Epithelial cell of prostate (primary cell): ENCODE data around the gene ALPI.
A peak's percentile ranks its signal among the peaks of the same experiment; 100 is the strongest.
"Not testable (repeated sequence)": the region's sequence is repeated elsewhere in the genome, so short reads cannot be mapped to it uniquely, and the experiment has no call there.

ENCODE experiments used
- DNase-seq: peaks from one replicate; pipeline ENCODE4 v3.0.0-alpha.2; 2011; ENCODE audit warnings: low read depth, low spot score
- H3K27ac ChIP-seq: fragments of 450-650 bp; 2 replicates; pipeline ENCODE4 v1.5.1; 2017; ENCODE audit warnings: mild to moderate bottlenecking

The ALPI gene

DNA sequence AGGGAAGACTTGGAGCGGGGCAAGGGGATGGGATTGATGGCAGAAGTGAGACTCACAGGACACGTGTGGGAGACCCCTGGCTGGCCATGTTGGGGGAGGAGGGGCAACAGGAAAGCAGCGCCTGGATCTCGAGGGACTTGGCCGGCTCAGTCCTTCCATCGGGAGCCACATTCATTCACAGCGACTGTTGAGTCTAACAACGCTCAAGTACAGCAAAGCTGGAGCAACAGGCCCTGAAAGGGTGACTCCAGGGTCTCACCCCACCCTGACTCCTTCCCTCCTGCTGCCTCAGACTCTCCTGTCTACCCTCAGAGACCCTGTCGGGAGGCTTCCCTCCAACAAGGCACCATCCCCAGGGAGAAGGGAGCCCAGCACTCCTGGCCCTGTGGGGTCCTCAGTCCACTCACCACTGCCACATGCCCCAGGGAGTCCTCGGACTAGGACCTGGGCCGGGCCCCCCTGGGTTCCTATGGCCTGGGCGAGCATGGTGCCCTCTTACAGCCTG, 14.8 kb upstream of the ALPI start:
- no peak for DNase-seq
- no peak overlapping the region for H3K27ac ChIP-seq

DNA sequence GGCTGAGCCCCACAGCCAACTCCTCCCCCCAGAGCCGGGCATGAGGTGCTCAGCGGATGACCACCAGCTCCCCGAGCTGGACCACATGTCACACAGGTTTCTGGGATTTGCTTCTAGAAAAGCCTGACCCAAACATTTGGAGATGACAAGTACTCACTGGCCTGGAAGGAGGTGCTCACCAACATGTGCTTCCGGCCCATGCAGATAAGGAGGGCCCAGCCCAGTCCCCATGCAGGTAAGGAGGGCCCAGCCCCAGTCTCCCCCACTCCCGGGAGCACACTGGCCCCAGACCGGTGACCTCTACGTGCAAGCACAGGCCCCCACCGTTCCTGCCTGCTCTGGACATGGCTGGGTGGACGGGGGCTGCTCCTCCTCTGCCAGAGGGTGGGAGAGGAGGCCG, 14.0 kb upstream of the ALPI start:
- not testable (repeated sequence) for DNase-seq

DNA sequence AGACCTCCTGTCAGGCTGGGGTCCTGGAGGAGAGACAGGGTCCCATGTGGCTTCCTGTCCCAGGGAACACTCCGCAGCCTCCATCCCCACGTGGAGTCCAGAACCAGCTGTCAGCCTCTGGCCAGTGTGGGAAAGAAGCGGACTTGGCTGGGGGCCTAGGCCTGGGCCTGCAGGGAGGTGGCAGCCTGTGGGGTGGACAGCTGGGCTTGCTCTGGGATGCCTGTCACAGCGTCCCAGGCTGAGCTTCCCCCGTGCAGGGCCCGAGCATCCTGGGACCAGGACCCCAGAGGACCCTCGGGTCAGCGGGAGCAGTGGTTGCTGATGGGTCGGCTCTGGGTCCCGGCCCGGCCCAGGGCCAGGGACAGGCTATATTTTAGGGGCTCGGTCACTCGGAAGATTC, 13.5 kb upstream of the ALPI start:
- DNase-seq, H3K27ac ChIP-seq: not testable (repeated sequence)

More for the DNA sequence above, 14.0 kb upstream of the ALPI start:
- H3K27ac ChIP-seq: not testable (repeated sequence)

DNA sequence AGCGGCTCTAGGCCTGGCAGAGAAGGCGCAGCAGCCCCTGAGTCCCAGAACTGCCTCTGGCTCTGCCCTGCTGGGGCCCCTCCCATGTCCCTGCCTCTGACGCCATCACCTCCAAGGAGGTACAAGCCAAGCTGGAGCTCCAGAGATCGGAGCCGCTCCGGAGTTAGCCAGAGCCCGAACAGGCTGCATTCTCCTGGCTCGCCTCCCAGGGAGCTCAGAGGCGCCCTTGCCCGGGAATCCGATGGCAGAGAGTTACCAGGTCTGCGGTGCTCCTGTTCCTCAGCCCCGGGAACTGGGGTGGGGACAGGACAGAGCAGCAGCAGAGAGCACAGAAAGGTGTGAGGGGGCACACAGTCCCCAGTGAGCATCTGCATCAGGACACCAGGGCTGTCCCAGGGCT, 12.9 kb upstream of the ALPI start:
- H3K27ac ChIP-seq, DNase-seq: not testable (repeated sequence)

DNA sequence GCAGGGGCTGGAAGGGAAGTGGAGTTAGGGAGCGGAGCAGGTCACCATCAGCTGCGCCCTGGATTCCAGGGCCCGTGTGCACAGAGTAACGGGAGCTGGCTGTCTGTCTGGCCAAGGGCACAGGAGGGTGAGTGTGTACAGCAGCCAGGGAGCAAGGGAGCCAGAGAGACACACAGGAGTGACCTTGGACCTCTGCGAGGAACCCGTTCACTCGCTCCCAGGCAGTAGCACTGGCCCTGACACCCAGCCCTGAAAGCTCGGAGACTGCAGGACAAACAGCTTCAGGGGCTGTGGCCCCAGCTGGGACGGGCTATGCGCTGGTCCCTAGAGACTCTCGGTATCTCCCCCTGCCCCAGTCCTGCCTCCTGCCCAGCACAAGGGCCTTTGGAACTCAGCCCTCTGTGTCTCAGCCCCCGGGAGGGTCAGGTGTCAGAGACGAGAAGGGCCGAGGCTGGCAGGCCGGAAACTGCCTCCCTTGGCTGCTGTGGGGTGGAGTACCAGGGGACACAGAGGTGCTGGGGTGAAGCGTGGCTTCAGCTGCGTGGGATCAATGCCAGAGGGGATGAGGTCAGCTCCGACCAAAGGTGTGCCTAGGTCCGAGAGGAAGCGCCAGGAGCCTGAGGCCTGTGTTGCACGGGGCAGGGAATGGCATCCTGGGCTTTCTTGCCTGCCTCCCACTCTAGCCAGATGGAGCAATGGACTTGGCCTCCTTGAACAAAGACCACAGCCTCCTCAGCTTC, 12.1 kb upstream of the ALPI start:
- not testable (repeated sequence) for DNase-seq, H3K27ac ChIP-seq

DNA sequence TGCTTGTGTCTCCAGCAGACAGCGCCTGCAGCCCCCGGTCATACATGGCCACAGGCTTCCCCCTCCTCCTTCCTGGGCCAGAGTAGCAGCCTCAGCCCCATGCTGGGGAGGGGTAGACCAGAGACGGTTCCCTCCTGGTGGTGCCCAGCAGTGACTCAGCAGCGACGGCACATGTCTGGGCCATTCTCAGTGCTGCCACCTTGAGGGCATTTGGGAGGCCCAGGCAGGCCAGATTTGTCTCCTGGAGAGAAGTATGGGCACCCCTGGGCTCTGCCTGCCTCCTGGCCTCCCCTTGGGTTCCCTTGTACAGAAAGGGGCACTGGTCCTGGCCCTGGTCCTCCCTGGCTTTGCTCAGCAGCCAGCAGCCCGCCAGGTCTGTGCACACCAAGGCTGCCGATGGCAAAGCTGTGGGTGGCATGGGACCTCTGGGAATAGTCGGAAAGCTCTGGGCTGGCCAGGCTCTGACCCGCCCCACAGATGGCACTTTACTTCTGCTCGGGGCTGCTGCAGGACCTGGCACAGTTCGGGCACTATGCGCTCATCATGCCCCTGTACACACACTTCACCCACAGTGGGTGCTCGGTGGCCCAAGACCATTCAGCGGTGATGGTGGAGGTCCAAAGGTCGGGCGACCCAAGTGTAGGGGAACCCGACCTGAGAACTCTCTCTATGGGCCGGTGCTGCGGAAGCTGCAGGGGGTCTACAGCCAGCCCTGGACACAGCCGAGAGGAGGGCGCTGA, 11.4 kb upstream of the ALPI start:
- no peak overlapping the region for H3K27ac ChIP-seq
- peak; percentile 14 for DNase-seq

DNA sequence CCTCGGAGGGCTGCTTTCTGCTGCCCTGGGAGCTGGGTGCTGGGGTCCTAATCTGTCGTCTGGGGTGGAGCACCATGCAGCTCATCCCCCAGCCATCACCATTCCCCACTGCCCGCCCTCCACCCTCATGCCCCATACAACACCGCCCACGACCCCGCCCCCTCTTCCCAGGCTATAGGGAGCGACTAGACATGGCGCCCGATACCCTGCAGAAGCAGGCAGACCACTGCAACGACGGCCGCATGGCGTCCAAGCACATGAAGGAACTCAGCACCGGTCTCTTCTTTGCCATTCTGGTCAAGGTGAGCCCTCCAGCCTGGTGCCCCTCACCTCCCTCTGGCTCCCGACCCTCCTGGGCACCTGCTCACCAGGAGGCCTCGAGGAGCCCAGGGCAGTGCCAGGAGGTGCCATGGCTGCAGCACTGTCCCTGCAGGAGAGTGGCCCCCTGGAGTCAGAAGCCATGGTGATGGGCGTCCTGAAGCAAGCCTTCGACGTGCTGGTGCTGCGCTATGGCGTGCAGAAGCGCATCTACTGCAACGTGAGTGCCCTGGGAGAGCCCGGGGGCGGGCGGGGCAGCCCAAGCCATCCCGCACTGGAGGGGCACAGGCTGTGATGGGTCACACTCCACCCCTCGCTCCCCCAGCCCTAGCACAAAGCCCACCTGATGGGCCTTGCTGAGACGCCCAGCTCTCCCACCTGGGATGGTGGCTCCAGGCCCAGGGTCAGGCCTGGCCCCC, 10.6 kb upstream of the ALPI start:
- DNase-seq, H3K27ac ChIP-seq: not testable (repeated sequence)

DNA sequence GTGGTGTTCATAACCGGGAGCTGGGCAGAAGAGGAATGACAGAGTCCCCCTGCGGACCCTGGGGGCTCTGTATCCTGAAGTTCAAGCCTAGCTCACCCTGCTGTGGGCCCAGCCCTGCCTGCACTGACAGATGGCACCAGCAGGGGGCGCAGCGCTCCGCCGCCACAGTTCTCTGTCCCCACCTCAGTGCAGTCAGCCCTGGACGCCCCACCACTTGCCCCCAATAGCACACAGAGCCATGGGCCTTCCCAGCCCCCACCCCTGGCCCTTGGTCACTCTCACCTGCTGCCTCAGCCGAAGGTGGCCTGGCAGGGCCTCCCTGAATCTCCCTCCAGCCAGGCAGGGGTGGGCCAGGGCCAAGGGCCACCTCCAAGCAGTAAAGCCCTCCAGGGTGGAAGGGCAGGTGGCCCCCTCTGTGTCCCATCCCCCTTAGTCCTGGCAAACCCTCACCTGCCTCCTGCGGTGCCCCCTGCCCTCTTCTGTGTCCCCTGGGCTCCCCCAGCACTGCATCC, 9.6 kb upstream of the ALPI start:
- H3K27ac ChIP-seq, DNase-seq: not testable (repeated sequence)

DNA sequence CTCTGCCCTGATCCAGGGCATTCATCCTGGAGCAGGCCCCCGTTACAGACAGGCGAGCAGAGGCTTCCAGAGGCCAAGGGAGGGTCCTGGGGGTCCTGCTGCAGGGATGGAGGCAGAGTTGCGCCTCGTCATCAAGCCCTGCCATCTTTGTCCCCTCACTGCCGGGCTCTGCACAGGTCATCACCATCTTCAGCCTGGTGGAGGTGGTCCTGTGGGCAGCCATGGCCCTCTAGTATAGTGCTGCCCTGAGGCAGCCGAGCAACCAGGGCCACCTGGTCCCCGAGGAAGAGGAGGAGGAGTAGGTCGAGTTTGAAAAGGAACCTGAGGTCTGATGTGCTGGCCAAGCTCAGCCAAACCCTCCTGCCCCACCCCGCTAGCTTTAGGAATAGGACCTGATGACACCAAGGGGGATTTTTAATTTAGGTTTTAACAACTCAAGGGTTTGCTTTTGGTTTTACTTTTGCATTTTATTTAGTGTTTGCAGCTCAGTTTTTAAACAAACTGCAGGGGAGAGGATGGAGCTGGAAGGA, 8.8 kb upstream of the ALPI start:
- no peak for DNase-seq
- H3K27ac ChIP-seq: no peak overlapping the region

DNA sequence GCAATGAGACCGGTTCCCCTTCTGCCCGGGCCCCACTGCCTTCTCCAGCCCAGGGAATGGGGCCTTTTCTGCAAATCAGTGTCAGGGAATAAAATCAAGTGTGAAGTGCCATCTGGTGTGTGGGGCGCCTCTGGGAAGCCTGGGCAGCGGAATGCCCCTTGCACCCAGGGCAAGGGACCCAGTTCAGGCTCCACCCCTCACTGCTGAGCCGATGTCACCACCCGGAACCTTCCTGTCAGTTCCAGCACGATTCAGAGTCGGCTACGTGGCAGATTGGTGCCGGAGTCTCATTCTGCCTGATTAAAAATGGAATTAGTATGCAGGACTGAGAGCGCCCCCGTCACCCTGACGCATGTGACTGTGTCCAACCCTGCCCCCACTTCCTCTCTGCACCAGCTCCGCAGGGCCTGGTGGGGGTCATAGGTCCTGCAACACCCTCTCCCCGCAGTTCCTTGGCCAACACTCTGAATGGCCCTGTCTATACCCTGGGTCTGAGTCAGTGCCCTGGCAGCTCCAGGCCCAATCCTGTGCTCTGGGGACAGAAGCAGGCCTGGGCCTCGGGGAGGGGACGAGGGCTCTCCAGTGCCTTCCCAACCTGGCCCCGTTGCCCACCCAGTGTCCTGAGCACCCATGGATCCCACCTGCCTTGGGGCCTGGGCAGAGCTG, 8.2 kb upstream of the ALPI start:
- H3K27ac ChIP-seq: no peak overlapping the region
- DNase-seq: no peak

DNA sequence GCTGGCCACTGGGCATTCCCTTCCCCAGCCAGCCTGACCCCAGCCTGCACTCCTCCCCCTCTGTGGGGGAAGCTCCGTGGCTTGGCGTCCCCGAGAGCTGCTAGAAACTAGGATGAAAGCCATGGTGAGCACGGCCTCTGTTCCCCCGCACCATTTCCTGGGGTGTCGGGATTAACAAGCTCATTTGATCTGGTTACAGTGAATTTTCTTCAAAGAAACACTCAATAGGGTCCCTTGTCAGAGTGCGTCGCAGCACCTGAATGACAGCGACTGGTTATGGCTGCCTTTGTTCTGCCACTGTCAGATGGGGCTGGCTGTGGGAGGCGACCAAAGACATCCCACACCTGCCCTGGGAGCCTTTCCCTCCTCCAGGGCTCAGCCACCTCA, 7.7 kb upstream of the ALPI start:
- no peak overlapping the region for H3K27ac ChIP-seq
- DNase-seq: no peak

DNA sequence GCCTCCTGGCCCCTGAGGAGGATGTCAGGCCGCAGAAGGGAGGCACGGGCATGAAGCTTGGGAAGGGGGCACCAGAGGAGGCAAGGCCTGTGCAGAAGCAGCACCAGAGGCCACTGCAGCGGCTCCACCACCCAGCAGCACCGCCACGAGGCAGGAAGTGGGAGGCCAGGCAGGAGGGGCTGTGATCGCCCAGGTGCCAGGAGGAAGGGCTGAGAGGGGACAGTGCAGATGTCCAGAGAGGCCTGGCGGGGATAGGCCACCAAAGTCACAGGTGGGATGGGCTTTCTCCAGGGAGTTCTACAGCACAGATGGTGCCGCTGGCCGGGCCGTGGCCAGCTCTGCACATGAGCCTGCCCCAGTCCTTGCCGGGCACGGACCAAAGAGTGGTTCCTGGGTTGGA, 6.0 kb upstream of the ALPI start:
- no peak for DNase-seq
- no peak overlapping the region for H3K27ac ChIP-seq

DNA sequence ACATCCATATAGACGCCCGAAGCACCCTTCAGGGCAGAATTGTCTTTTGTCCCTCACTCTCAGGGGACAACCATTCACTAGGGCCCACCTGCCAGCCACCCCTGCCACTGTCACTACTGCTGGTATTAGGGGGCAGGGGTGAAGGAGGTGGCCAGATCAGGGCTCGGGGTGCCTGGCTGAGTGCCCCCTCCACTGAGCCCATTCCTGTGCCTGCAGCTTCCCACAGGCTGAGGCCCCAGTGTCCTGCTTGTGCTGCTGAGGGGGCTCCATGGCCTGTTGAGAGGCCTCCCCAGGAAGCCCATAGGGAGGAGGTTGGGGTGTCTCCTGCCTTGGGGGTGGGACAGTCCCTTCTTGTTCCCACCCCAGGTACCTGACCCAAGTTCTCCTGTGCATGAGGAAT, 4.3 kb upstream of the ALPI start:
- DNase-seq, H3K27ac ChIP-seq: not testable (repeated sequence)

DNA sequence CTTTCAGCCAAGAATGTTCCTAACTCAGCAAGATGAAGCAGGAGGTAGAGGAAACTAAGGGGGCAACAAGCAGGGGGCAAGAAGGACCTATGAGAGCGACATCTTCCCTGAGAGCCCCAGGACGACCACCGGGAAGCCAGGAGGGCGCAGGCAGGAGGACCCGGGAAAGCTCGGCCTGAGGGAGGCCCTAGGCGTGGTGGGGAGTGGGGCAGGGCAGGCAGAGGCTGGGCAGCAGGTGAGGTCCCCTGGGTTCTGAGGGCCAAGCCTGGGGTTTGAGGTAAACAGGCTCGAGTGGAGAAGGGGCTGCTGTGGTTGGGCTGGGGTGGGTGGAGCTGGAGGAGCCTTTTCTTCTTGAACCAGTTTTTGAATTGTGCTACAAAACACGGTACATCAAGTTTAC, 1.3 kb upstream of the ALPI start:
- no peak for DNase-seq
- no peak overlapping the region for H3K27ac ChIP-seq

DNA sequence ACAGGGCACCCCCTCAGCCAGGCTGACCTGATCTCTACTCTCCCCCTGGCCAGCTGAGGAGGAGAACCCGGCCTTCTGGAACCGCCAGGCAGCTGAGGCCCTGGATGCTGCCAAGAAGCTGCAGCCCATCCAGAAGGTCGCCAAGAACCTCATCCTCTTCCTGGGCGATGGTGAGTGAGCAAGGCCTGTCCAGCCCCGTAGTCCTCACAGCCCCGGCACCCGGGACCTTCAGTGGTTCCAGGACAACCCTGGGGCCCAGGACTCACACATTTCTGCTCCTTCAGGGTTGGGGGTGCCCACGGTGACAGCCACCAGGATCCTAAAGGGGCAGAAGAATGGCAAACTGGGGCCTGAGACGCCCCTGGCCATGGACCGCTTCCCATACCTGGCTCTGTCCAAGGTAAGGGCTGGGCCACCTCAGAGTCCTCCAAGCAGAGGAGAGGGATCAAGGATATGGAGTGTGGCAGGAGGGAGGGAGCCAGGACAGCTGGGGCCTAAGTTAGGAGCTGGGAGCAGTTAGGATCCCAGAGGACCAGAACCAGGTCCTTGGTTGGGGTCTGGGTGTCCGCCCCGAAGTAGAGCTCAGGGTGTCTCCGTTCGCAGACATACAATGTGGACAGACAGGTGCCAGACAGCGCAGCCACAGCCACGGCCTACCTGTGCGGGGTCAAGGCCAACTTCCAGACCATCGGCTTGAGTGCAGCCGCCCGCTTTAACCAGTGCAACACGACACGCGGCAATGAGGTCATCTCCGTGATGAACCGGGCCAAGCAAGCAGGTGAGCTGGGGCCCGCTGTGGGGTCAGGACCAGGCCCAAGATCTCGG, 555 bp downstream of the ALPI start:
- DNase-seq: no peak
- no peak overlapping the region for H3K27ac ChIP-seq

DNA sequence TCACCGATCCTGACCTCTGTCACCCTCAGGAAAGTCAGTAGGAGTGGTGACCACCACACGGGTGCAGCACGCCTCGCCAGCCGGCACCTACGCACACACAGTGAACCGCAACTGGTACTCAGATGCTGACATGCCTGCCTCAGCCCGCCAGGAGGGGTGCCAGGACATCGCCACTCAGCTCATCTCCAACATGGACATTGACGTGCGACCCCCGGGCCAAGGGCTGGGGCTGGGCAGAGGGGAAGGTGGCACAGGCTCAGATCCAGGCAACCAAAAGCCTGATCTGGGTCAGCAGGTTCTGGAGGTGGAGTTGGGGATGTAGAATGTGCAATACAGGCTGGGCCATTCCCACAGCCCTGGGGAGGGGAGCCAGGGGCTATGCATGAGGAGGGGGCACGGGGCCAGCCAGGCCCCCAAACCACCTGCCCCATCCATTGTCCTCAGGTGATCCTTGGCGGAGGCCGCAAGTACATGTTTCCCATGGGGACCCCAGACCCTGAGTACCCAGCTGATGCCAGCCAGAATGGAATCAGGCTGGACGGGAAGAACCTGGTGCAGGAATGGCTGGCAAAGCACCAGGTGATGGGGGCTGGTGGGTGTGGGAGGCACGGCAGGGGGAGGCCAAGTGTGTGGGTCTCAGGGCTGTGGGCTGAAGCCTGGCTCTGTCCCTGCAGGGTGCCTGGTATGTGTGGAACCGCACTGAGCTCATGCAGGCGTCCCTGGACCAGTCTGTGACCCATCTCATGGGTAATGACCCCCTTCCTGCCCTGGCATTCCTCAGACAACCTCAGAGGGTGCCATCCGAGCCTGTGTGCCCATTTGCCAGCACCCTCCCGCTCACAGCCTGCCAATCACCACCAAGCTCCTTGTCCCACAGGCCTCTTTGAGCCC, 1.4 kb downstream of the ALPI start:
- no peak overlapping the region for H3K27ac ChIP-seq

DNA sequence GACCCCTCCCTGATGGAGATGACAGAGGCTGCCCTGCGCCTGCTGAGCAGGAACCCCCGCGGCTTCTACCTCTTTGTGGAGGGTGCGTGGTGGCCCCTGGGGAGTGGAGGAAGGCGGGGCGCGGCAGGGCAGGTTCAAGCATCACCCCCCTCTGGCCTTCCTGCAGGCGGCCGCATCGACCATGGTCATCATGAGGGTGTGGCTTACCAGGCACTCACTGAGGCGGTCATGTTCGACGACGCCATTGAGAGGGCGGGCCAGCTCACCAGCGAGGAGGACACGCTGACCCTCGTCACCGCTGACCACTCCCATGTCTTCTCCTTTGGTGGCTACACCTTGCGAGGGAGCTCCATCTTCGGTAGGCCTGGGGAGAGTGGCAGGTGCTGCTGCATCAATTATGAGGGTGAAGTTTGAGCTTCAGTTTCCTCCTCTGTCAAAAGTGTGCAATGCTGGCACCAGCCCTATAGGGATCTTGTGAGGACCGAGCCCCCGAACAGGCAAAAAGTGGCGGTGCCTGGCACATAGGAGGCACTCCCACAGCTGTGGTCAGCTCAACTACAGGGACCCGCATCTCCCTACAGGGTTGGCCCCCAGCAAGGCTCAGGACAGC, 2.2 kb downstream of the ALPI start:
- H3K27ac ChIP-seq: no peak overlapping the region
- no peak for DNase-seq

More for the DNA sequence above, 1.4 kb downstream of the ALPI start:
- no peak for DNase-seq
